Stimulated activated CD8-positive, alpha-beta memory T cell treated with anti-CD3 and anti-CD28 coated beads, Interleukin-15, amount 100 ng/mL, for 4 hours (primary cell): ENCODE results near the gene FLAD1.

ENCODE experiments used
- DNase-seq, 2 donors: peaks; one replicate each; pipeline ENCODE4 v3.0.0-alpha.2; 2020; ENCODE audit warnings: low read depth in 2 of 2

FLAD1 gene

GRCh38 chr1:155037851-155038441, 54.8 kb downstream of the FLAD1 start:
- no peak for DNase-seq

GRCh38 chr1:155038602-155039307, 55.6 kb downstream of the FLAD1 start:
- DNase-seq = no peak

GRCh38 chr1:155039308-155039669, 56.1 kb downstream of the FLAD1 start:
- DNase-seq = no peak

- no peak for DNase-seq
These were observed 57.4 kb downstream of the FLAD1 start for GRCh38 chr1:155040358-155041093.
